ENCODE data around the gene HDGF. TPM values are rescaled to one million over a fixed set of nuclear protein-coding genes. Genes with fewer than 3 reads are reported as not detected.
A peak's percentile ranks its signal among the peaks of the same experiment; 100 is the strongest.

The HDGF gene
- total and polyA plus RNA-seq, 2 experiments from 2014 or later = 153 to 192 TPM

DNA sequence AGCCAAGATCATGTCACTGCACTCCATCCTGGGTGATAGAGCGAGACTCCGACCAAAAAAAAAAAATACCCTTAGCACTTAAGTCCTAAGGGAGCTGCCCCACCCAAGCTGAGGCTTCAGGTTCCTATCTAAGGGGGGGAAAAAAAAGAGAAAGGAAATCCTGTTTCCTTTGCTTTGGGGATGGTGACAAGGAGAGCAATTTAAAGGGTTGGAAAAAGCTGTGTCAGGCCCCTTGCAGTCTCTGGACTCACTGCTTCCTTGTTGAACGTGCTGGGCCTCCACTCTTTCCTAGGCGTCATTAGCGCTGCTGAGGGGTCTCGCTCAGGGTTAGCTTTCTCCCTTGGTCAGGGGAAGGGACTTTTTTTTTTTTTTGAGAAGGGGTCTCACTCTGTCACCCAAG, 34.0 kb upstream of the HDGF start:
- no peaks in the 10 kb centered on the region for H3K27me3 ChIP-seq
- DNase-seq (ENCODE audit: low spot score) = no peak
- peaks cover 53% of the 10 kb centered on the region for H4K20me1 ChIP-seq (ENCODE audit: insufficient read depth, poor library complexity, severe bottlenecking)
- no peaks in the 10 kb centered on the region for H3K9me3 ChIP-seq (ENCODE audit: low read depth)
- no peak overlapping the region for H3K4me2 ChIP-seq
- H3K36me3 ChIP-seq (replicated peaks; ENCODE audit: insufficient read depth, low read depth) = peaks cover 6% of the 10 kb centered on the region
- WGBS (ENCODE audit: low lambda C conversion rate, missing lambda C conversion rate) = 98% methylated on average over 6 of the region's 6 CpGs
- TF ChIP-seq, protein P1, sequence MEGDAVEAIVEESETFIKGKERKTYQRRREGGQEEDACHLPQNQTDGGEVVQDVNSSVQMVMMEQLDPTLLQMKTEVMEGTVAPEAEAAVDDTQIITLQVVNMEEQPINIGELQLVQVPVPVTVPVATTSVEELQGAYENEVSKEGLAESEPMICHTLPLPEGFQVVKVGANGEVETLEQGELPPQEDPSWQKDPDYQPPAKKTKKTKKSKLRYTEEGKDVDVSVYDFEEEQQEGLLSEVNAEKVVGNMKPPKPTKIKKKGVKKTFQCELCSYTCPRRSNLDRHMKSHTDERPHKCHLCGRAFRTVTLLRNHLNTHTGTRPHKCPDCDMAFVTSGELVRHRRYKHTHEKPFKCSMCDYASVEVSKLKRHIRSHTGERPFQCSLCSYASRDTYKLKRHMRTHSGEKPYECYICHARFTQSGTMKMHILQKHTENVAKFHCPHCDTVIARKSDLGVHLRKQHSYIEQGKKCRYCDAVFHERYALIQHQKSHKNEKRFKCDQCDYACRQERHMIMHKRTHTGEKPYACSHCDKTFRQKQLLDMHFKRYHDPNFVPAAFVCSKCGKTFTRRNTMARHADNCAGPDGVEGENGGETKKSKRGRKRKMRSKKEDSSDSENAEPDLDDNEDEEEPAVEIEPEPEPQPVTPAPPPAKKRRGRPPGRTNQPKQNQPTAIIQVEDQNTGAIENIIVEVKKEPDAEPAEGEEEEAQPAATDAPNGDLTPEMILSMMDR (IDR thresholded peaks at IDR 0.05; ENCODE audit: poor library complexity) = no peak
- TF ChIP-seq EZH2phosphoT487 (IDR thresholded peaks at IDR 0.05; ENCODE audit: low read depth, severe bottlenecking, unreplicated experiment) (no peak), EZH2 (IDR thresholded peaks at IDR 0.05; ENCODE audit: borderline replicate concordance) (no peak)
- H2AFZ ChIP-seq = no peak overlapping the region
- no peaks in the 10 kb centered on the region for H3K9me2 ChIP-seq (replicated peaks; ENCODE audit: insufficient read depth)
- H3K4me3 ChIP-seq = no peak overlapping the region
- no peak overlapping the region for H3K27ac ChIP-seq
- H3K4me1 ChIP-seq (ENCODE audit: insufficient read depth) = no peaks in the 10 kb centered on the region
- H3K79me2 ChIP-seq = peaks cover 77% of the 10 kb centered on the region

DNA sequence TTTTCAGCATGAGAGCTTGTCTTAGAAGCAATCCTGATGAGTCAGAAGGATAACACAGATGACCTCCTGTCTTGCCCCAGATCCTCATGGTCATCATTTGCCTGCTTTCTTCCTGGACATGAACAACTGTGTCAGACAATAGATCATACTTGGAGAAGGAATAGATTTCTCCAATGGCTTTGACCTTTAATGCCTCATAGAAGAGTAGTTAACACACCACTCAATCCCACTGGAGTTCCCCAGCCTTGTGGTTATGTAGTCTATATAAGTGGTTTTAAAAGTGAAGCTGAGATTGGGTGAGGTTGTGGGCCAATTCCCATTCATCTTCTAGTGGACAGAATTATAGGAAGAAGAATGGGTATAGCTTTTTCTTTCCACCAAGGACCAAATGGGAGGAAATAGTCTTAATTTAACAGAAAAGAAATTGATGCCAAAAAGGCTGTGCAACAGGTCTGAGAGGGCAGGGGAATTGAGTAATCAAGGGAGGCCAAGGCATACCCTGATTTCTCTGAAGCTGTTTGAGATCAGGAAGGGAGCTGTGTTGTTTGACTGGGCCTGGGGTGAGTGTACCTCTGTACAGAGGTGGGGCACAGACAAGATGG, 30.2 kb upstream of the HDGF start:
- no peak for DNase-seq (ENCODE audit: low spot score)
- H4K20me1 ChIP-seq (ENCODE audit: insufficient read depth, poor library complexity, severe bottlenecking) = peaks cover 75% of the 10 kb centered on the region
- no peaks in the 10 kb centered on the region for H3K9me3 ChIP-seq (ENCODE audit: low read depth)
- peaks cover 9% of the 10 kb centered on the region for H3K4me1 ChIP-seq (ENCODE audit: insufficient read depth)
- H2AFZ ChIP-seq = no peak overlapping the region
- TF ChIP-seq EZH2 (IDR thresholded peaks at IDR 0.05; ENCODE audit: borderline replicate concordance) (no peak), EZH2phosphoT487 (IDR thresholded peaks at IDR 0.05; ENCODE audit: low read depth, severe bottlenecking, unreplicated experiment) (no peak)
- TF ChIP-seq, protein P1 (IDR thresholded peaks at IDR 0.05; ENCODE audit: poor library complexity) = no peak
- no peaks in the 10 kb centered on the region for H3K27me3 ChIP-seq
- no peak overlapping the region for H3K4me3 ChIP-seq
- H3K9me2 ChIP-seq (replicated peaks; ENCODE audit: insufficient read depth) = no peaks in the 10 kb centered on the region
- H3K4me2 ChIP-seq = no peak overlapping the region
- peaks cover 86% of the 10 kb centered on the region for H3K79me2 ChIP-seq
- peaks cover 3% of the 10 kb centered on the region for H3K36me3 ChIP-seq (replicated peaks; ENCODE audit: insufficient read depth, low read depth)
- H3K27ac ChIP-seq = peak overlapping the region; percentile 20

DNA sequence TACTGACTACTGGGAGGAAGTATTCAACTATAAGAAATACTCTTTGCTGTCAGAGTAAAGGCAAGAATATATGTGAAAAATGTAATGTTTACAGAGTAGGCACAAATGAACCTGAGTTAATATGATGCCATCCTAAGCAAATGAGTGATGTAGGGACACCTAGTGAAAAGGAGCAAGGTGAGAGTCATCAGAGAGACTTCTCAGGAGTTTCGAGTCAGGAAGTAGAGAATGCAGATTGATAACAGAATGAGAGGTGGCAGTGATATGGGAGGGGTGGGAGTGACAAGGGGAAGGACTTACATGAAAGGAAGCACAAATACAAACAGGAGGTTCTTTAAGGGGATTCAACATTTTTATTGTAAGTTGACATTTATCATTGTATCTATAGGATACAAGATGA, 26.1 kb upstream of the HDGF start:
- TF ChIP-seq EZH2phosphoT487 (IDR thresholded peaks at IDR 0.05; ENCODE audit: low read depth, severe bottlenecking, unreplicated experiment) = no peak
- TF ChIP-seq, protein P1 (IDR thresholded peaks at IDR 0.05; ENCODE audit: poor library complexity) = no peak
- no peak for TF ChIP-seq EZH2 (IDR thresholded peaks at IDR 0.05; ENCODE audit: borderline replicate concordance)
- H3K9me2 ChIP-seq (replicated peaks; ENCODE audit: insufficient read depth) = no peaks in the 10 kb centered on the region
- no peaks in the 10 kb centered on the region for H3K27me3 ChIP-seq
- H3K36me3 ChIP-seq (replicated peaks; ENCODE audit: insufficient read depth, low read depth) = peaks cover 3% of the 10 kb centered on the region
- DNase-seq (ENCODE audit: low spot score) = no peak
- H3K4me1 ChIP-seq (ENCODE audit: insufficient read depth) = peaks cover 19% of the 10 kb centered on the region
- H3K9me3 ChIP-seq (ENCODE audit: low read depth) = no peaks in the 10 kb centered on the region
- H2AFZ ChIP-seq = no peak overlapping the region
- H3K79me2 ChIP-seq = peaks cover 97% of the 10 kb centered on the region
- no peak overlapping the region for H3K4me2 ChIP-seq
- H3K27ac ChIP-seq = no peak overlapping the region
- peaks cover 94% of the 10 kb centered on the region for H4K20me1 ChIP-seq (ENCODE audit: insufficient read depth, poor library complexity, severe bottlenecking)
- H3K4me3 ChIP-seq = no peak overlapping the region
- 30% methylated on average over 1 of the region's 1 CpG for WGBS (ENCODE audit: low lambda C conversion rate, missing lambda C conversion rate)

Measured in hepatocyte (in vitro differentiated cells).